ENCODE results near the gene ZNF862.
"Not testable (repeated sequence)": the region's sequence is repeated elsewhere in the genome, so short reads cannot be mapped to it uniquely, and the experiment has no call there.

The ZNF862 gene

GRCh38 chr7:149825567-149826343 lies 12.4 kb upstream of the ZNF862 start:
- no peak for DNase-seq

- no peak for DNase-seq
Observed at GRCh38 chr7:149826344-149827088, 11.7 kb upstream of the ZNF862 start.

- no peak for DNase-seq
Observed at GRCh38 chr7:149827089-149827981, 10.8 kb upstream of the ZNF862 start.

- DNase-seq, result no peak
Observed at GRCh38 chr7:149828357-149829309, 9.5 kb upstream of the ZNF862 start.

- DNase-seq, result not testable (repeated sequence)
Observed at GRCh38 chr7:149830527-149830926, 7.6 kb upstream of the ZNF862 start.

GRCh38 chr7:149830997-149831740 lies 7.0 kb upstream of the ZNF862 start:
- no peak for DNase-seq

- no peak for DNase-seq
Observed at GRCh38 chr7:149831741-149832219, 6.4 kb upstream of the ZNF862 start.

GRCh38 chr7:149832332-149833041 lies 5.7 kb upstream of the ZNF862 start:
- DNase-seq, result no peak

- no peak for DNase-seq
Observed at GRCh38 chr7:149833495-149834130, 4.6 kb upstream of the ZNF862 start.

- DNase-seq, result no peak
Observed at GRCh38 chr7:149834601-149835000, 3.6 kb upstream of the ZNF862 start.

GRCh38 chr7:149836434-149836833 lies 1.7 kb upstream of the ZNF862 start:
- no peak for DNase-seq

GRCh38 chr7:149837564-149838223 lies 481 bp upstream of the ZNF862 start:
- DNase-seq, result no peak

GRCh38 chr7:149838992-149839408 lies 825 bp downstream of the ZNF862 start:
- DNase-seq, result no peak

GRCh38 chr7:149839933-149840332 lies 1.8 kb downstream of the ZNF862 start:
- DNase-seq, result no peak

- DNase-seq, result no peak
Observed at GRCh38 chr7:149843566-149843965, 5.4 kb downstream of the ZNF862 start.

GRCh38 chr7:149844445-149844844 lies 6.3 kb downstream of the ZNF862 start:
- no peak for DNase-seq

- no peak for DNase-seq
Observed at GRCh38 chr7:149845257-149845980, 7.2 kb downstream of the ZNF862 start.

GRCh38 chr7:149846021-149846420 lies 7.8 kb downstream of the ZNF862 start:
- DNase-seq, result no peak
